Activated T-cell treated with anti-CD3 and anti-CD28 coated beads, Interleukin-2, amount 50 U/mL, for 72 hours (primary cell): Measurements from ENCODE around the gene GOLGA6L9. TPM values are rescaled to one million over a fixed set of nuclear protein-coding genes. Genes with fewer than 3 reads are reported as not detected.
"Not testable (repeated sequence)": the region's sequence is repeated elsewhere in the genome, so short reads cannot be mapped to it uniquely, and the experiment has no call there.

ENCODE experiments used
- ATAC-seq, 2 donors: fragments of 150-1000 bp; cut with Tn5 transposase; replicated peaks in 1 of 2; 2 replicates each; pipeline ENCODE4 v1.10.0; 2021; ENCODE audit warnings: moderate library complexity in 2 of 2, mild to moderate bottlenecking in 1 of 2
- DNase-seq, 2 donors: peaks; one replicate each; pipeline ENCODE4 v3.0.0; 2021 to 2022; ENCODE audit warnings: mixed read lengths in 1 of 2
- H3K27ac Mint-ChIP-seq: one replicate; pipeline ENCODE4 v1.8.0; 2022; ENCODE audit warnings: mild to moderate bottlenecking, moderate library complexity, mixed read lengths
- H3K27me3 Mint-ChIP-seq: one replicate; pipeline ENCODE4 v1.8.0; 2022; ENCODE audit warnings: low read depth, mixed read lengths
- H3K36me3 Mint-ChIP-seq, 2 donors: one replicate each; pipeline ENCODE4 v1.8.0; 2022; ENCODE audit warnings: mixed read lengths in 2 of 2, mild to moderate bottlenecking in 1 of 2; ENCODE audit not compliant: insufficient read depth in 2 of 2
- H3K4me1 Mint-ChIP-seq: one replicate; pipeline ENCODE4 v1.8.0; 2022; ENCODE audit warnings: low read depth, mixed read lengths
- H3K4me3 Mint-ChIP-seq, 2 donors: one replicate each; pipeline ENCODE4 v1.8.0; 2022; ENCODE audit warnings: mild to moderate bottlenecking in 2 of 2, mixed read lengths in 2 of 2, moderate library complexity in 2 of 2
- H3K9me3 Mint-ChIP-seq, 2 donors: one replicate each; pipeline ENCODE4 v1.8.0; 2022; ENCODE audit warnings: mixed read lengths in 2 of 2
- total RNA-seq, 2 donors: library from RNA; stranded (reverse); gene quantifications; one replicate each; pipeline ENCODE4 v1.2.3, GENCODE V29; 2022

GOLGA6L9 gene, protein sequence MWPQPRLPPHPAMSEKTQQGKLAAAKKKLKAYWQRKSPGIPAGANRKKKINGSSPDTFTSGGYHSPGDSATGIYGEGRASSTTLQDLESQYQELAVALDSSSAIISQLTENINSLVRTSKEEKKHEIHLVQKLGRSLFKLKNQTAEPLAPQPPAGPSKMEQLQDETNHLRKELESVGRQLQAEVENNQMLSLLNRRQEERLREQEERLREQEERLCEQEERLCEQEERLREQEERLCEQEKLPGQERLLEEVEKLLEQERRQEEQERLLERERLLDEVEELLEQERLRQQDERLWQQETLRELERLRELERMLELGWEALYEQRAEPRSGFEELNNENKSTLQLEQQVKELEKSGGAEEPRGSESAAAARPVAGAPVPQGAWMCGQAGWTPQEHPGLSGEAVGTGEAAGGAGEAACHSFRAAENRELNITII
- total RNA-seq: 1 to 10 TPM; 4.9 to 5.1 TPM

DNA sequence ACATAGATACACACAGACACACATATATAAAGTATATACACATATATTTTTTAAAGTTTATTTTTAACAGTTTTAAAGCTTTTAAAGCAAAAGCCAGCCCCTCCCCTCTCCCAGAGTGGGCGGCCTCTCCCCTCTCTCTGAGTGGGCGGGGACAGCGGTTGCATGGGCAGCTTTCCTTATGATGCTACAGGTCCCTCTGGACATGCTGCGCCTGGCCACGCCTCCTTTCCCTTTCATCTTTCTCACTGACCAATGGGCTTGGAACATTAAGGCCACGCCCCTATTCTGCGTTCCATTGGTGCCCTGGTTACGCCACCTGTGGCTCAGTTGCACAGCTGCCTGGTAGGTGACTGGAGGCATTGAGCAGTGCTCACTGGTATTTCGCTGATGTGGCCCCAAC is at the start of gene GOLGA6L9:
GOLGA6L9 (plus strand) TSS at position 124 of the 400 bp plus-strand sequence; CDS start at position 388, 264 bp downstream.
- H3K27me3 Mint-ChIP-seq, ATAC-seq, H3K36me3 Mint-ChIP-seq, H3K4me3 Mint-ChIP-seq, H3K9me3 Mint-ChIP-seq, DNase-seq, H3K27ac Mint-ChIP-seq, H3K4me1 Mint-ChIP-seq: not testable (repeated sequence)

DNA sequence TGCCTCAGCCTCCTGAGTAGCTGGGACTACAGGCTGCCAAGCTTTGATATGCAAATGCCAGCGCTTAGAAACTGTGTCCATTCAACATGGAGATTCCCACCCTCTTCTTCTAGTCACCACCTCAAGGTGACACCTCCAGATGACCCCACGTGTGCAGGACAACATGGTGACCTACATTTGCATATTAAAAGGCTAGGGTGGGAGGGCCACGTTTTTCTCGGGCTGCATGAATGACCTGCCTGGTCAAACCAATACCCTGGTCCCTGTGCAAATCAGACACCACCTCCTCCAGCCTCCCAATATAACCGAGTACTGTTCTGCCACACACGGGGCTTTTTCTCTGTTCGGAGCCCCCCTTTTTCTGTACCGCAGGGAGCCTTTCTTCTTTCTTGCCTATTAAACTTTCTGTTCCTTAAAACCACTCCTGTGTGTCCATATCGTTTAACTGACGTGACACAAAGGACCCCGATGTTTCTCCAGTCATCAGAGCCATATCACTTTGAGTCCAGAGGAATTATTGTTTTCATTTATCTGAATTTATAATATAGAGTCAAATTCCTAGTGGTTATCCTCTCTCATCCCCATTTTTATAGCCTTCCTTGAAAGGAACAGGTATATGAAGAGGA is 48.2 kb upstream of the GOLGA6L9 start:
- not testable (repeated sequence) for DNase-seq, ATAC-seq, H3K27me3 Mint-ChIP-seq, H3K36me3 Mint-ChIP-seq, H3K27ac Mint-ChIP-seq, H3K4me1 Mint-ChIP-seq, H3K9me3 Mint-ChIP-seq, H3K4me3 Mint-ChIP-seq

DNA sequence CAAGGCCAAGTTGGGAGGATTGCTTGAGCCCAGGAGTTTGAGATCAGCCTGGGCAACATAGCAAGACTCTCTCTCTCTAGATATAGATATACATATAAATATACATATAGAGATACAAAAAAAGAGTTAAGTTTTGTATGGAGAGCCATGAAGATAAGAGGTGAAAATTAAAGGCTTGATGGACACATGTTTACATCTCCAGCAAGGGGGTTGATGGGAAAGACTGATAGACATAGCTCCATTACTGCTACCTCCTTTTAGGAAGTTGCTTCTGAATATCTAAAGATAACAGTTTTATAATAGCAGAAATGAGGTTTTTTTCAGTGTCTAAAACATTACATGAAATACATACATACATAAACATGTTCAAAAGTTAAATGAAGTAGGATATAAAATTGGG is 42.4 kb upstream of the GOLGA6L9 start:
- H3K36me3 Mint-ChIP-seq, ATAC-seq, H3K27me3 Mint-ChIP-seq, H3K4me1 Mint-ChIP-seq, H3K27ac Mint-ChIP-seq, H3K4me3 Mint-ChIP-seq, DNase-seq, H3K9me3 Mint-ChIP-seq: not testable (repeated sequence)

DNA sequence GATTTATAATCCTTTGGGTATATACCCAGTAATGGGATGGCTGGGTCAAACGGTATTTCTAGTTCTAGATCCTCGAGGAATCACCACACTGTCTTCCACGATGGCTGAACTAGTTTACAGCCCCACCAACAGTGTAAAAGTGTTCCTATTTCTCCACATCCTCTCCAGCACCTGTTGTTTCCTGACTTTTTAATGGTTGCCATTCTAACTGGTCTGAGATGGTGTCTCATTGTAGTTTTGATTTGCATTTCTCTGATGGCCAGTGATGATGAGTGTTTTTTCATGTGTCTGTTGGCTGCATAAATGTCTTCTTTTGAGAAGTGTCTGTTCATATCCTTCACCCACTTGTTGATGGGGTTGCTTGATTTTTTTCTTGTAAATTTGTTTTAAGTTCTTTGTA is 39.5 kb upstream of the GOLGA6L9 start:
- not testable (repeated sequence) for H3K4me1 Mint-ChIP-seq, H3K36me3 Mint-ChIP-seq, H3K4me3 Mint-ChIP-seq, ATAC-seq, H3K9me3 Mint-ChIP-seq, H3K27me3 Mint-ChIP-seq, DNase-seq, H3K27ac Mint-ChIP-seq

DNA sequence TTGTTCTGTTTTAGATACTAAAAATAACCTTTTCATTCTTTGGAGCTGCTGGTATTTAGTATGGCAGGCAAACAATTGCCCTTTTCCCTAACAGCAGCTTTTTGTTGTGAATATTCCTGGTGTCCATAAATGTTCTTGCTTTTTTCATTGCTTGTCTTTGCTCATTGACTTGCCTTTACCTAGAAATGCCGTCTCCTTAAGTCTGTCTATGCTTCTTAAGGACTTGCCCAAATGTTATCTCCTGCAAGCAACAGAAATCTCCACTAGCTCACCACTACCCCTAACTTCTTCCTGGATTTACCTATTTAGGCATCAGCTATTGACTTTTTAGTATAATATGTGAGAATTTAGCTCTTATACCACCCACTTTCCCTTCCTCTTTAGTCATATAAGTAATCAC is 37.5 kb upstream of the GOLGA6L9 start:
- not testable (repeated sequence) for ATAC-seq, H3K27ac Mint-ChIP-seq, DNase-seq, H3K27me3 Mint-ChIP-seq, H3K9me3 Mint-ChIP-seq, H3K4me3 Mint-ChIP-seq, H3K4me1 Mint-ChIP-seq, H3K36me3 Mint-ChIP-seq

DNA sequence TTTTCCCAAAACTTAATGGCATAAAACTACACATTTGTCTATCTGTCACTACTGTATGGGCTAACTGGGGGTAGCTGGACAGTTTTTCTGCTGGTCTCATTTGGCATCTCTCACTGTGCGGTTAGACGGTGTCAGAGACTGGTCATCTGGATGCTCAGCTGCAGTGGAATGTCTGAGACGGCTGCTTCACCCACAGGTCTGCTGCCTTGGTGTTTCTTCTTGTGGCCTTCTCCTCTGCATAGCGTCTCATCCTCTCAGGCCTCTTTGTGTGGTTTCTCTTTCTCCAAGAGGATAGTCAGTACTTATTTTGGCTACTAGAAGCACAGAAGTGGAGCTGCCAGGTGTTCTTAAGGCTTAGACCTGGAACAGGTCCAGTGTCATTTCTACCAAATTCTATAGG is 35.9 kb upstream of the GOLGA6L9 start:
- DNase-seq: no peak
- no peak overlapping the region for H3K27ac Mint-ChIP-seq
- H3K4me1 Mint-ChIP-seq: peaks cover 22% of the 10 kb centered on the region
- H3K4me3 Mint-ChIP-seq: no peak overlapping the region
- H3K27me3 Mint-ChIP-seq: no peaks in the 10 kb centered on the region
- no peaks in the 10 kb centered on the region for H3K9me3 Mint-ChIP-seq
- peaks cover 0 to 2% of the 10 kb centered on the region in 2 donors for H3K36me3 Mint-ChIP-seq
- no peak for ATAC-seq

DNA sequence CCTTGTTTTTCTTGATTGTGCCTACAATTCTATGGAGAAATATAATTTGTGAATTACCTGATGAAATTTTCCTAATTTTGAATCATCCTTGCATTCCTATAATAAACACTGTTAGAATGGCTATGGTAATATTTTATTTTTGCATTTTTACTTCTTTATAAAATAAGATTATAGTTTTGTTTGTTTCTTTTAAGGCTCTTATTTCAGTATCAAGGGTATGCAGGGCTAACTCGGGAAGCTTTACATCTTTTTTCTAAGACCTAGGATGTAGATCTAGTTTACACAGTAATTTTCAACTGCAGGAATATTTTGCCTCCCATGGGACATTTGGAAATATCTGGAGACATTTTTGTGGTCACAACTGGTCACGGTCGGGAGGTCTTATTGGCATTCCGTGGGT is 33.8 kb upstream of the GOLGA6L9 start:
- ATAC-seq: not testable (repeated sequence)

DNA sequence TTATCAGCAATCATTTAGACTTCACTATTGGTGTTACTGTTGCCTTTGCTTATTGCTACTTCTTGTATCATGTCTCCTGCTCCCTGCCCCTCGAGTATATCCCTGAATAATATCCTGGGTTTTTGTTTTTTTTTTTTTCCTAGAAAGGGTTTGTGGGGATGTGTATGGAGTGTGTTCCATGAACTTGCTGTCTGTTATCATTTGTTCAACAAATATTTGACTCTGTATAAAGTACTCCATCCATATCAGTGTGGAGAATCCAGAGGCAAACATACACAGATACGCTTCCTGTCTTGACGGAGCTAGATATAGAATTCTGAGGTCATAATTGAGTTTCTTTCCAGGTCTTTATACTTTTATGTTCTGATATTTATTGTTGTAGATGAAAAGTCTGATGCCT is 31.8 kb upstream of the GOLGA6L9 start:
- Mint-ChIP-seq H3K9me3 (no peaks in the 10 kb centered on the region), H3K4me1 (peaks cover 27% of the 10 kb centered on the region), H3K27ac (no peak overlapping the region), H3K4me3 (no peak overlapping the region), H3K36me3 (peaks cover 0 to 2% of the 10 kb centered on the region in 2 donors), H3K27me3 (no peaks in the 10 kb centered on the region)
- ATAC-seq: no peak
- no peak for DNase-seq

More for the DNA sequence above, 33.8 kb upstream of the GOLGA6L9 start:
- H3K27ac Mint-ChIP-seq, H3K36me3 Mint-ChIP-seq, DNase-seq, H3K9me3 Mint-ChIP-seq, H3K4me3 Mint-ChIP-seq, H3K27me3 Mint-ChIP-seq: not testable (repeated sequence)
- H3K4me1 Mint-ChIP-seq: peaks cover 27% of the 10 kb centered on the region

DNA sequence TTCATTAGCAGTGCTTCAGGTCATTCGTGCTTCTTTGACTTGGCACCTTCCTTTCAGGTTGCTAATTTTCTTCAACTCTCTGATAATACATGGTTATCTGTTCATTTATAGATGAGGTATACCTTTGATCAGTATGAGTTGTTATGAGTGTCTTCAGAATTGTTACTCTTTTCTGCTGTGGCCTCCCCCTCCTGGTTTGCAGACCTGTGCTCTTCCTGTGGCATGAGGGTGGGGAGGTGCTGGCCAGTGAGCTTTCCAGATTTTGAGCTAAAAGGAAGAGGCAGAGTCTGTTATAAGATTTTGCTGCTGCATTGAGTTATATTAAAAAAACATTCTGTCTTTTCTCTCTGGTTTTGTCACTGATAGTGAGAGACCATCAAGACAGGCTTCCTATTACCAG is 30.8 kb upstream of the GOLGA6L9 start:
- Mint-ChIP-seq H3K4me1 (peaks cover 27% of the 10 kb centered on the region), H3K4me3 (no peak overlapping the region), H3K27me3 (no peaks in the 10 kb centered on the region), H3K36me3 (peaks cover 0 to 2% of the 10 kb centered on the region in 2 donors), H3K9me3 (no peaks in the 10 kb centered on the region), H3K27ac (peak overlapping the region; percentile 18)
- no peak for ATAC-seq
- DNase-seq: no peak

DNA sequence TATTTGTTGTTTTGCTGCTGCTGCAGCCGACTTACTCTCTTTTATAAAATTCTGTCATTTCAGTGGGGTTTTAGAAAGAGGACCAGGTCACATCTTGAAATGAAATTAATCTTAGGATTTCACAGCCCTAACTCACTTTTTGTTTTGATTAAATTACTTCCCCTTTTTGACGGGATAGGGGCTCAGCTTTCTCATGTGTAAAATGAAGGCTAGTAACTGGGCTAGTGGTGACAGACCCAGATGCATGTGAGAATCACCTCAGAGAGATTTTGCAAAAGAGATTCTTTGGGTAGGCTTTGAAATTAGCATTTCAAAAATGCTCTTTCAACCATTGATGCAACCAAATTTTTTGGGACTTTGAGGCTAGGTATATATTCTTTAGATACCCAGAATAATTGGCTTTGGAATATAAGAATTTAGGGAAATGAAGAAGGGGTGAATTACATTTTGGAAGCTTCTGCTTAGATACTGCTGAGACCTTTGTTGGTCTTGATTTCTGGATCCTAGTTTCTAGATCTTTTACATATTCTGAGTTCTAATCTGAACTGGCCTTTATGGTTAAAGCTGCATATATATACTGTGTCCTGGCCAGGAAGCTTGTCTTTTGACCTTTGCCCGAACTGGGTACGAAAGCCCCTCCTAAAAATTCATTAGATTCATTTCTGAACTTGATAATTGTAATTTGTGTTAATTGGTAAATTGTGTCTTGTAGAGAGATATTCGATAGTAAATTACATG is 30.1 kb upstream of the GOLGA6L9 start:
- H3K4me1 Mint-ChIP-seq: peaks cover 27% of the 10 kb centered on the region
- not testable (repeated sequence) for H3K36me3 Mint-ChIP-seq, H3K27ac Mint-ChIP-seq, H3K27me3 Mint-ChIP-seq, H3K4me3 Mint-ChIP-seq, ATAC-seq, DNase-seq, H3K9me3 Mint-ChIP-seq

DNA sequence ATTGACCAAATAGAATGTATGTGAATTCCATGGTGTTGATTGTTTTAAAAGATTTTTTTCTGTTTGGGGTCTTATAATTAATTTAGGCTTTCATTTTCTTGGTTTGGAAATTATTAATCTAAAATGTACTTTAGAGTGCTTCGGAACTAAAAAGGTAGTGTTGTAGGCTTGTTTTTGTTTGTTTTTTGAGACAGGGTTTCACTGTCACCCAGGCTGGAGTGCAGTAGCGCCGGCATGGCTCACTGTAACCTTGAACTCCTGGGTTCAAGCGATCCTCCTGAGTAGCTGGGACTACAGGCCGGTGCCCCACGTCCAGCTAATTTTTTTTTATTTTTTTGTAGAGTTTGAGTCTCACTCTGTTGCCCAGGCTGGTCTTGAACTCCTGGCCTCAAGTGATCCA is 27.7 kb upstream of the GOLGA6L9 start:
- H3K4me1 Mint-ChIP-seq: peaks cover 27% of the 10 kb centered on the region
- H3K36me3 Mint-ChIP-seq, H3K27ac Mint-ChIP-seq, H3K9me3 Mint-ChIP-seq, H3K27me3 Mint-ChIP-seq, ATAC-seq, DNase-seq, H3K4me3 Mint-ChIP-seq: not testable (repeated sequence)

DNA sequence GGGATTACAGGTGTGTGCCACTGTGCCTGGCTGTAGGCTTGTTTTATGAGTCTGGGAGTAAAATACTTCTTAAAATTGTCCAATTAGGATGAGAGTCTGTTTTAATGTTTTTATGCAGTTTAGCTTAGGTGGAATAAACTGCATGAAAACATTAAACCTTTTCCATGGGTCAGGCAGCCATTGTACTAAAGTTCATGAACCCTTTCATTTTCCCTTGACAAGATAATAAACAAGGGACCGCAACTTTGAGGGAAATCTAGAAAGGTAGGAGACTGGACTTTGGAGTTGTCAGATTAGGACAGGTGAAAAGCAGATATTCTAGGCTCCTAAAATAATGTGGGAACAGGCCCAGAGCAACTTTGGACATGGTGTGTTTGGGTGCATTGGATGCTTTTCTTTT is 27.3 kb upstream of the GOLGA6L9 start:
- DNase-seq, H3K27ac Mint-ChIP-seq, H3K4me3 Mint-ChIP-seq, H3K36me3 Mint-ChIP-seq, ATAC-seq, H3K9me3 Mint-ChIP-seq, H3K27me3 Mint-ChIP-seq: not testable (repeated sequence)
- H3K4me1 Mint-ChIP-seq: peaks cover 24% of the 10 kb centered on the region

DNA sequence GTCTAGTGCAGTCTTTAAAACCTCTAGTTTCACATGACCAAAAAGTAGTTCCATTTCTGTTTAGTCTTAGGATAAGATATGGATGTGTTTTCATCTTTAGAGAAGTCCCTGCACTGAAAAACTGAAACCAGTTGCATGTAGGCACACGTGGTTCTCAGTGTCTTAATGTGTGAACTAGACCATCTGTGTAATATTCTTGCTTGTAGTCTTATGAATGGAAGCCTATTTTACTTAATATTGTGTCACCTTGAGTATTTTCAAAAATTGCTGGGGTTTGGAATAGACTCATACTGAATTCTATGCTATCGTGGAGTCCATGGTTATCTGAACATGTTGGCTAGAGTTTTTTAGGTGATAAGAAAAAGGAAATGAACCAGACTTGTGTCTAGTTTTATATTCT is 23.4 kb upstream of the GOLGA6L9 start:
- not testable (repeated sequence) for H3K9me3 Mint-ChIP-seq, H3K27ac Mint-ChIP-seq, H3K27me3 Mint-ChIP-seq, H3K4me3 Mint-ChIP-seq, H3K36me3 Mint-ChIP-seq, H3K4me1 Mint-ChIP-seq, DNase-seq, ATAC-seq
